HG02678 (cell line): ENCODE results near the gene MGMT.

Experiments
- ATAC-seq: cut with Tn5 transposase; IDR thresholded peaks from one replicate; pipeline ENCODE4 v1.9.1; 2021; ENCODE audit warnings: mild to moderate bottlenecking, moderate library complexity; ENCODE audit not compliant: unreplicated experiment

The MGMT gene

GRCh38 chr10:129517680-129518057 lies 50.6 kb downstream of the MGMT start:
- ATAC-seq: no peak

- ATAC-seq: no peak
These were observed 51.8 kb downstream of the MGMT start for GRCh38 chr10:129518793-129519192.

GRCh38 chr10:129520440-129521080 lies 53.5 kb downstream of the MGMT start:
- ATAC-seq: no peak

GRCh38 chr10:129521161-129522025 lies 54.4 kb downstream of the MGMT start:
- ATAC-seq: no peak

GRCh38 chr10:129522041-129522585 lies 55.1 kb downstream of the MGMT start:
- no peak for ATAC-seq

- no peak for ATAC-seq
These were observed 56.1 kb downstream of the MGMT start for GRCh38 chr10:129523031-129523722.

GRCh38 chr10:129523723-129524316 lies 56.8 kb downstream of the MGMT start:
- ATAC-seq: no peak

- ATAC-seq: no peak
These were observed 57.9 kb downstream of the MGMT start for GRCh38 chr10:129524936-129525335.

- ATAC-seq: no peak
These were observed 58.4 kb downstream of the MGMT start for GRCh38 chr10:129525401-129525801.

- no peak for ATAC-seq
These were observed 59.9 kb downstream of the MGMT start for GRCh38 chr10:129526943-129527342.

- no peak for ATAC-seq
These were observed 61.4 kb downstream of the MGMT start for GRCh38 chr10:129528376-129528978.

GRCh38 chr10:129530581-129530980 lies 63.5 kb downstream of the MGMT start:
- ATAC-seq: no peak

GRCh38 chr10:129531195-129531968 lies 64.3 kb downstream of the MGMT start:
- no peak for ATAC-seq

- ATAC-seq: no peak
These were observed 65.1 kb downstream of the MGMT start for GRCh38 chr10:129531969-129532660.

- ATAC-seq: no peak
These were observed 65.8 kb downstream of the MGMT start for GRCh38 chr10:129532838-129533237.

- ATAC-seq: no peak
These were observed 66.2 kb downstream of the MGMT start for GRCh38 chr10:129533281-129533680.

GRCh38 chr10:129534826-129535225 lies 67.8 kb downstream of the MGMT start:
- no peak for ATAC-seq

GRCh38 chr10:129536336-129536735 lies 69.3 kb downstream of the MGMT start:
- ATAC-seq: no peak

- no peak for ATAC-seq
These were observed 70.1 kb downstream of the MGMT start for GRCh38 chr10:129537151-129537550.
